Breast epithelium (tissue), 3 donors: Measurements from ENCODE around the gene CACHD1.

Experiments
- CTCF ChIP-seq, 3 donors: fragments of 450-650 bp; IDR thresholded peaks; one replicate each; pipeline ENCODE4 v1.5.1; 2016 to 2017; ENCODE audit warnings: antibody characterized with exemption in 3 of 3, mild to moderate bottlenecking in 3 of 3, moderate library complexity in 3 of 3
- POLR2A ChIP-seq: fragments of 450-650 bp; IDR thresholded peaks from one replicate; pipeline ENCODE4 v1.6.1; 2016; ENCODE audit warnings: antibody characterized with exemption, mild to moderate bottlenecking, moderate library complexity
- POLR2AphosphoS5 ChIP-seq, 3 donors: sonication (generic); formaldehyde crosslinking; IDR thresholded peaks; one replicate each; pipeline ENCODE4 v1.6.1; 2017; ENCODE audit warnings: antibody characterized with exemption in 3 of 3

- TF ChIP-seq CTCF (IDR thresholded peaks at IDR 0.05) (no peak), POLR2A (no peak), POLR2AphosphoS5 (IDR thresholded peaks at IDR 0.05) (no peak)
These were observed 34.9 kb upstream of the CACHD1 start for GRCh38 chr1:64435000-64435399.
